ENCODE measurements around the gene ZNRF3. TPM values are rescaled to one million over a fixed set of nuclear protein-coding genes. Genes with fewer than 3 reads are reported as not detected.

ZNRF3 gene
- total and polyA plus RNA-seq, 8 donors: 8.8 to 30.4 (median 27.2) TPM

GRCh38 chr22:29062286-29062821 is 179.0 kb downstream of the ZNRF3 start:
- no peaks in the 10 kb centered on the region for H3K4me1 ChIP-seq
- intact Hi-C loops (cut with DNase I): no loop called here
- no peaks in the 10 kb centered on the region for H3K9me3 ChIP-seq
- no peaks in the 10 kb centered on the region for H3K36me3 ChIP-seq
- TF ChIP-seq, protein P1, sequence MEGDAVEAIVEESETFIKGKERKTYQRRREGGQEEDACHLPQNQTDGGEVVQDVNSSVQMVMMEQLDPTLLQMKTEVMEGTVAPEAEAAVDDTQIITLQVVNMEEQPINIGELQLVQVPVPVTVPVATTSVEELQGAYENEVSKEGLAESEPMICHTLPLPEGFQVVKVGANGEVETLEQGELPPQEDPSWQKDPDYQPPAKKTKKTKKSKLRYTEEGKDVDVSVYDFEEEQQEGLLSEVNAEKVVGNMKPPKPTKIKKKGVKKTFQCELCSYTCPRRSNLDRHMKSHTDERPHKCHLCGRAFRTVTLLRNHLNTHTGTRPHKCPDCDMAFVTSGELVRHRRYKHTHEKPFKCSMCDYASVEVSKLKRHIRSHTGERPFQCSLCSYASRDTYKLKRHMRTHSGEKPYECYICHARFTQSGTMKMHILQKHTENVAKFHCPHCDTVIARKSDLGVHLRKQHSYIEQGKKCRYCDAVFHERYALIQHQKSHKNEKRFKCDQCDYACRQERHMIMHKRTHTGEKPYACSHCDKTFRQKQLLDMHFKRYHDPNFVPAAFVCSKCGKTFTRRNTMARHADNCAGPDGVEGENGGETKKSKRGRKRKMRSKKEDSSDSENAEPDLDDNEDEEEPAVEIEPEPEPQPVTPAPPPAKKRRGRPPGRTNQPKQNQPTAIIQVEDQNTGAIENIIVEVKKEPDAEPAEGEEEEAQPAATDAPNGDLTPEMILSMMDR (IDR thresholded peaks at IDR 0.05): no peak
- no peak overlapping the region for H3K4me3 ChIP-seq
- no peak overlapping the region for H3K27ac ChIP-seq
- ATAC-seq (no peak), DNase-seq (no peak)
- peaks cover 0 to 14% of the 10 kb centered on the region in 2 donors for H3K27me3 ChIP-seq

GRCh38 chr22:29065468-29066190 is 182.3 kb downstream of the ZNRF3 start:
- H3K4me1 ChIP-seq: no peaks in the 10 kb centered on the region
- no peak overlapping the region for H3K27ac ChIP-seq
- peaks cover 0 to 32% of the 10 kb centered on the region in 2 donors for H3K27me3 ChIP-seq
- intact Hi-C loops (cut with DNase I): no loop called here
- no peak for ATAC-seq
- TF ChIP-seq, protein P1 (IDR thresholded peaks at IDR 0.05): no peak
- no peak overlapping the region for H3K4me3 ChIP-seq
- no peak for DNase-seq
- no peaks in the 10 kb centered on the region for H3K36me3 ChIP-seq
- no peaks in the 10 kb centered on the region for H3K9me3 ChIP-seq

GRCh38 chr22:29069463-29069862 is 186.1 kb downstream of the ZNRF3 start:
- Histone ChIP-seq H3K4me1 (peaks cover 9 to 31% of the 10 kb centered on the region in 2 donors), H3K27ac (no peak overlapping the region), H3K4me3 (no peak overlapping the region), H3K9me3 (no peaks in the 10 kb centered on the region), H3K36me3 (no peaks in the 10 kb centered on the region), H3K27me3 (peaks cover 0 to 53% of the 10 kb centered on the region in 2 donors)
- ATAC-seq (no peak), DNase-seq (no peak)
- intact Hi-C loops (cut with DNase I): no loop called here
- TF ChIP-seq, protein P1 (IDR thresholded peaks at IDR 0.05): no peak

DNA sequence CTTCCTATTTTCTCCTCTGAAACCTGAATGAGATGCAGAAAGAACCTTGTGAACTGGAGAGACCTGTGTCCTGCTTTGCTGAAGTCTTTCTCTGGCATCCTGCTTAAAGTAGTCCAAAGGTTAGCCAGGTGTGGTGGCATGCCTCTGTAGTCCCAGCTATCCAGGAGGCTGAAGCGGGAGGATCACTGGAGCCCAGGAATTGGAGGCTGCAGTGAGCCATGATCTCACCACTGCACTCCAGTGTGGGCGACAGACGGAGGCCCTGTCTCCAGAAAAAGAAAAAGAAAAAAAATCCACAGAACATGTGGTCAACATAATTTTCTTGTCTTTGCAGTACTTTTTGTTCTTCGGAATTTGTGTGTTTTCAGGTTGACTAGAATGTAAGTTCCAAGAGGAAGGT is 187.1 kb downstream of the ZNRF3 start:
- intact Hi-C loops (cut with DNase I): no loop called here
- TF ChIP-seq, protein P1 (IDR thresholded peaks at IDR 0.05): no peak
- H3K27me3 ChIP-seq: peaks cover 0 to 63% of the 10 kb centered on the region in 2 donors
- H3K27ac ChIP-seq: no peak overlapping the region
- H3K4me3 ChIP-seq: no peak overlapping the region
- no peaks in the 10 kb centered on the region for H3K36me3 ChIP-seq
- H3K4me1 ChIP-seq: peaks cover 9 to 33% of the 10 kb centered on the region in 2 donors
- DNase-seq: no peak
- ATAC-seq: no peak
- H3K9me3 ChIP-seq: no peaks in the 10 kb centered on the region

GRCh38 chr22:29071261-29072045 is 188.1 kb downstream of the ZNRF3 start:
- peak in 2 of 4 donors; percentile 49 to 89 for DNase-seq
- Histone ChIP-seq H3K4me1 (peaks cover 9 to 33% of the 10 kb centered on the region in 2 donors), H3K27me3 (peaks cover 0 to 63% of the 10 kb centered on the region in 2 donors), H3K9me3 (no peaks in the 10 kb centered on the region), H3K27ac (no peak overlapping the region), H3K4me3 (peak overlapping the region; percentile 31 to 68), H3K36me3 (no peaks in the 10 kb centered on the region)
- TF ChIP-seq, protein P1 (IDR thresholded peaks at IDR 0.05): no peak
- intact Hi-C loops (cut with DNase I): no loop called here
- peak; percentile 39 for ATAC-seq
